ENCODE results near the gene KCNQ1.

GRCh38 chr11:2814751-2815150, 369.9 kb downstream of the KCNQ1 start:
- TF ChIP-seq EZH2 (IDR thresholded peaks at IDR 0.05; ENCODE audit: low read length) (no peak), CTCF (optimal IDR thresholded peaks at IDR 0.05 in 1 of 3, IDR thresholded peaks at IDR 0.05 in 1 of 3, conservative IDR thresholded peaks at IDR 0.05 in 1 of 3; ENCODE audit: extremely low read depth in 1 of 3, insufficient read depth in 2 of 3, low read length in 3 of 3) (no peak)

Data from keratinocyte (primary cell).